ENCODE results near the gene SPACDR.

The SPACDR gene

DNA sequence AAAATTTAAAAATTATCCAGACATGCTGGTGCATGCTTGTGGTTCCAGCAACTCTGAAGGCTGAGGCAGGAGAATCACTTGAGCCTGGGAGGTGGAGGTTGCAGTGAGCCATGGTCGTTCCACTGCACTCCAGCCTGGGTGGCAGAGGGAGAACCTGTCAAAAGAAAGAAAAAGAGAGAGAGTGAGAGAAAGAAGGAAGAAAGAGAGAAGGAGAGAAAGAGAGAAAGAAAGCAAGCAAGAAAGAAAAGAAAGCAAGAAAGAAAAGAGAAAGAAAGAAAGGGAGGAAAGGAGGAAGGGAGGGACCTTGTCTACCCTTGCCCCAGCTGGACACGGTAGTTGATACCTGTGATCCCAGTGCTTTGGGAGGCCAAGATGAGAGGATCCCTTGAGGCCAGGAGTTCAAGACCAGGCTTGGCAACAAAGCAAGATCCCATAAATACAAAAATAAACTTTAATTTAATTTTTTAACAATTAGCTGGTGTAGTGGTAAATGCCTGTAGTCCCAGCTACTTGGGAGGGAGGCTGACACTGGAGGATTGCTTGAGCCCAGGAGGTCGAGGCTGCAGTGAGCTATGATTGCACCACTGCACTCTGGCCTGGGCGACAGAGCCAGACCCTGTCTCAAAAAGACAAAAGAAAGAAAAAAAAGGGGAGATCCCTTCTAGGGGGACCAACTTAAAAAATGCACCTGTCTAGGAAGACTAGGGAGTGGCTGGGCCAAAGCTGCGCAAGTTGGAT is 28.8 kb upstream of the SPACDR start:
- CTCF ChIA-PET, result interaction anchor here (0.7 kb wide), 1 partner anchor 198 kb away, joined by 4 read pairs; no protein-coding TSS in a partner anchor
- TF ChIP-seq HDGF (IDR thresholded peaks at IDR 0.05; ENCODE audit: borderline replicate concordance) (no peak), LEF1 (IDR thresholded peaks at IDR 0.05; ENCODE audit: borderline replicate concordance) (no peak), BHLHE40 (IDR thresholded peaks at IDR 0.05; ENCODE audit: borderline replicate concordance) (no peak), ZNF384 (IDR thresholded peaks at IDR 0.05) (no peak), L3MBTL2 (conservative IDR thresholded peaks at IDR 0.05) (no peak), FOXA1 (IDR thresholded peaks at IDR 0.05) (no peak), ELF4 (IDR thresholded peaks at IDR 0.05) (no peak), NFRKB (IDR thresholded peaks at IDR 0.05) (no peak), CTBP1 (IDR thresholded peaks at IDR 0.05; ENCODE audit: borderline replicate concordance) (no peak), ARNT (IDR thresholded peaks at IDR 0.05) (no peak), SP1 (IDR thresholded peaks at IDR 0.05) (no peak), FOXK2 (IDR thresholded peaks at IDR 0.05) (no peak), TARDBP (IDR thresholded peaks at IDR 0.05) (no peak), FOXM1 (IDR thresholded peaks at IDR 0.05; ENCODE audit: borderline replicate concordance) (no peak), SUZ12 (IDR thresholded peaks at IDR 0.05) (no peak)
- TF ChIP-seq, protein P1, sequence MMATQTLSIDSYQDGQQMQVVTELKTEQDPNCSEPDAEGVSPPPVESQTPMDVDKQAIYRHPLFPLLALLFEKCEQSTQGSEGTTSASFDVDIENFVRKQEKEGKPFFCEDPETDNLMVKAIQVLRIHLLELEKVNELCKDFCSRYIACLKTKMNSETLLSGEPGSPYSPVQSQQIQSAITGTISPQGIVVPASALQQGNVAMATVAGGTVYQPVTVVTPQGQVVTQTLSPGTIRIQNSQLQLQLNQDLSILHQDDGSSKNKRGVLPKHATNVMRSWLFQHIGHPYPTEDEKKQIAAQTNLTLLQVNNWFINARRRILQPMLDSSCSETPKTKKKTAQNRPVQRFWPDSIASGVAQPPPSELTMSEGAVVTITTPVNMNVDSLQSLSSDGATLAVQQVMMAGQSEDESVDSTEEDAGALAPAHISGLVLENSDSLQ (IDR thresholded peaks at IDR 0.05), result no peak
- POLR2A ChIA-PET, result interaction anchor here (0.8 kb wide), 1 partner anchor 9 kb away, joined by 4 read pairs; the partner anchor contains the start of gene NYAP1

DNA sequence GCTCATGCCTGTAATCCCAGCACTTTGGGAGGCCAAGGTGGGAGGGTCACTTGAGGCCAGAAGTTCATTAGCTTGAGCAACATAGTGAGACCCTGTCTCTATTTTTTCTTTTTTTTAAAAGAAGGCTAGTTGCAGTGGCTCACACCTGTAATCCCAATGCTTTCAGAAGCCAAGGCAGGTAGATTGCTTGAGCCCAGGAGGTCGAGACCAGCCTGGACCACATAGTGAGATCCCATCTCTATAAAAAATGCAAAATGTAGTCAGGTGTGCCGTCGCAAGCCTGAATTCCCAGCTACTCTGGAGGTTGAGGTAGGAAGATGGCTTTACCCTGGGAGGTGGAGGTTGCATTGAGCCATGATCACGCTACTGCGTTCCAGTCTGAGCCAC is 27.1 kb upstream of the SPACDR start:
- ChIA-PET POLR2A (interaction anchor here (1.0 kb wide), 1 partner anchor 95 kb away, joined by 3 read pairs; the partner anchor contains the start of gene FBXO24), CTCF (interaction anchor here (0.6 kb wide), 1 partner anchor 126 kb away, joined by 3 read pairs; no protein-coding TSS in a partner anchor)

More for the DNA sequence above, 28.8 kb upstream of the SPACDR start:
- no peak for DNase-seq (ENCODE audit: extremely low spot score)

DNA sequence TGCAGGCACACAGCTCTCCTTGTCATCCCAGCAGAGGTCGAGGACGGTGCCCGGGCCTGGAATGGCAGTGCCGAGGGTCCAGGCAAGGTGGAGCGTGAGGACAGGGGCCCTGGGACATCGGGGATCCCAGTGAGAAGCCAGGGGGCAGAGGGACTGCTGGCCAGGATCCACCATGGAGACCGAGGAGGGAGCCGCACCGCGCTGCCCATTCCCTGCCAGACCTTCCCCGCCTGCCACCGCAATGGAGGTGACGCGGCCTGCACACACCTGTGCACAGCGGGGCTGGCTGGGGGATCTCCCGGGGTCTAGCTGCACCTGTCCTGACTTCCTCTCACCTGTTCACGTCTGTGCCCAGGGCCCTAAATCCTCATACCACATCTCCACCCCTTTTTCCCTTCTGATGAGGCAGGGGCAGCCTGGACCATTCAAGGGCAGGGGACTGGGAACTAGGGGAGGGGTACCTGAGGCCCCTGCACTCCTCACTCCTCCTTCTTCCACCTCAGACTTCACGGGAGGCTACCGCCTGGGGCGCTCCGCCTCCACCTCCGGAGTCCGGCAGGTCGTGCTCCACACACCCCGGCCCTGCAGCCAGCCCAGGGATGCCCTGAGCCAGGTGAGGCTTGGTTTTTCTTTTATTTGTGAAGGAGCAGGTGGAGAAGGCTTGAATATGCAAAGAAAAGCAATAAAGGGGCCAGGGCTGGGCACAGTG is 26.6 kb upstream of the SPACDR start:
- ChIA-PET CTCF (interaction anchor here (0.6 kb wide), 1 partner anchor 127 kb away, joined by 3 read pairs; no protein-coding TSS in a partner anchor), POLR2A (interaction anchor here (1.0 kb wide), 1 partner anchor 96 kb away, joined by 3 read pairs; the partner anchor contains the start of gene FBXO24)
- TF ChIP-seq ELF4 (IDR thresholded peaks at IDR 0.05), result no peak
- TF ChIP-seq TARDBP (IDR thresholded peaks at IDR 0.05), result no peak
- TF ChIP-seq, protein P1 (IDR thresholded peaks at IDR 0.05), result no peak
- TF ChIP-seq FOXM1 (IDR thresholded peaks at IDR 0.05; ENCODE audit: borderline replicate concordance), result no peak
- no peak for TF ChIP-seq ARNT (IDR thresholded peaks at IDR 0.05)
- no peak for TF ChIP-seq CTBP1 (IDR thresholded peaks at IDR 0.05; ENCODE audit: borderline replicate concordance)
- no peak for DNase-seq (ENCODE audit: extremely low spot score)

More for the DNA sequence above, 27.1 kb upstream of the SPACDR start:
- DNase-seq (ENCODE audit: extremely low spot score), result no peak
- TF ChIP-seq, protein P1 (IDR thresholded peaks at IDR 0.05), result no peak
- TF ChIP-seq FOXM1 (IDR thresholded peaks at IDR 0.05; ENCODE audit: borderline replicate concordance) (no peak), FOXA1 (IDR thresholded peaks at IDR 0.05) (no peak), L3MBTL2 (conservative IDR thresholded peaks at IDR 0.05) (no peak)

DNA sequence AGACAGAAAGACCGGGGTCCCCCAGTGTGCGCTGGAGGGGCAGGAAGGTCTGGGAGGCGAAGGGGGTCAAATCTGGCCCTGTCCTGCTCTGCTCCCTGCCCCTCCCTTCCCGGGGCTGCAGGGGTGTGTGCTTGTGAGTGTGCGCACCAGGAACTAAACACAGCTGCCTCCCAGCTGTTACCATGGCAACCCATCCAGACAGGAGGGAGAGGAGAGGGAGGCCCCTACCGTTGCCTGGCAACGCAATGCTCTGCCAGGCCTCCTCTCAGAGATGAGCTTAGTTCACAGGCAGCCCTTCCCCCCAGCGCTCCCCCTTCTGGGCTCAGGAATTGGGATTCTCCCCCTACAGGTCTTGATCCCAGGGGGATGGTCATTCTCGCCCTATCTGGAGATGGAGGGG is 25.8 kb upstream of the SPACDR start:
- TF ChIP-seq HDGF (IDR thresholded peaks at IDR 0.05; ENCODE audit: borderline replicate concordance) (no peak), CTBP1 (IDR thresholded peaks at IDR 0.05; ENCODE audit: borderline replicate concordance) (no peak), ARNT (IDR thresholded peaks at IDR 0.05) (no peak), SP1 (IDR thresholded peaks at IDR 0.05) (no peak), FOXA1 (IDR thresholded peaks at IDR 0.05) (no peak), ELF4 (IDR thresholded peaks at IDR 0.05) (no peak), SUZ12 (IDR thresholded peaks at IDR 0.05) (no peak), NFRKB (IDR thresholded peaks at IDR 0.05) (no peak), BHLHE40 (IDR thresholded peaks at IDR 0.05; ENCODE audit: borderline replicate concordance) (no peak), TARDBP (IDR thresholded peaks at IDR 0.05) (no peak), ZNF384 (IDR thresholded peaks at IDR 0.05) (no peak)
- TF ChIP-seq, protein P1 (IDR thresholded peaks at IDR 0.05), result no peak
- ChIA-PET CTCF (no interaction called here), POLR2A (no interaction called here)
- peak; percentile 76 for DNase-seq (ENCODE audit: extremely low spot score)

DNA sequence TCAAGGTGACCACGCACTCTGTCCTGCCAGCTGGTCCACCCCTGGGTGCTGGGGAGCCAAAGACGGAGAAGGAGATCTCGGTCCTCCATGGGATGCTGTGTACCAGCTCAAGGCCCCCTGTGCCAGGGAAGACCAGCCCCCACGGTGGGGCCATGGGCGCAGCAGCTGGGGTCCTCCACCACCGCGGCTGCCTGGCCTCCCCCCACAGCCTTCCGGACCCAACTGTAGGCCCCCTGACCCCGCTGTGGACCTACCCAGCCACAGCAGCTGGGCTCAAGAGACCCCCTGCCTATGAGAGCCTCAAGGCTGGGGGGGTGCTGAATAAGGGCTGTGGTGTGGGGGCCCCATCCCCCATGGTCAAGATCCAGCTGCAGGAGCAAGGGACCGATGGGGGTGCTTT is 25.1 kb upstream of the SPACDR start:
- DNase-seq (ENCODE audit: extremely low spot score), result no peak
- ChIA-PET CTCF (no interaction called here), POLR2A (interaction anchor here (1.0 to 1.6 kb wide), 2 partner anchors 10 to 19 kb away, joined by 3 read pairs; partner anchors contain the start of gene TSC22D4)
- TF ChIP-seq TARDBP (IDR thresholded peaks at IDR 0.05), result no peak

Measured in HEK293T (cell line).